OCI-LY7 (cell line): ENCODE results near the gene SLC25A1. TPM values are rescaled to one million over a fixed set of nuclear protein-coding genes. Genes with fewer than 3 reads are reported as not detected.

ENCODE experiments used
- BruUV-seq: library from RNA; stranded (reverse); fragments of 400-500 nt; replicated peaks from 2 replicates; lab custom pipeline; 2021; lab: Mats Ljungman, UMichigan
- CTCF ChIA-PET: fragments of 300-600 bp; sonication (Branson Sonifier 250); formaldehyde crosslinking; loops from one replicate; lab custom pipeline; 2022; ENCODE audit warnings: antibody characterized with exemption; ENCODE audit not compliant: unreplicated experiment; lab: Charles Lee
- POLR2A ChIA-PET: fragments of 300-600 bp; sonication (Branson Sonifier 250); formaldehyde crosslinking; loops from one replicate; lab custom pipeline; 2022; ENCODE audit warnings: antibody characterized with exemption; lab: Charles Lee
- DNase-seq: peaks from one replicate; pipeline ENCODE4 v3.0.0-alpha.2; 2015; ENCODE audit warnings: low spot score
- H2AFZ ChIP-seq: fragments of 200-600 bp; sonication (generic), shearing (Covaris generic); 2 replicates; pipeline ENCODE4 v1.6.1; 2014; ENCODE audit warnings: mild to moderate bottlenecking, antibody characterized with exemption, low read length, moderate library complexity
- H3K27ac ChIP-seq: fragments of 200-600 bp; sonication (generic); 2 replicates; pipeline ENCODE4 v1.5.1; 2014; ENCODE audit warnings: mixed run types, low read depth, mild to moderate bottlenecking, moderate library complexity, low read length, inconsistent platforms; ENCODE audit not compliant: poor library complexity, severe bottlenecking
- H3K36me3 ChIP-seq: fragments of 200-600 bp; sonication (generic); 2 replicates; pipeline ENCODE4 v1.6.1; 2014; ENCODE audit warnings: mild to moderate bottlenecking, antibody characterized with exemption, low read length, moderate library complexity, mixed read lengths; ENCODE audit not compliant: insufficient read depth
- H3K4me1 ChIP-seq: fragments of 200-600 bp; sonication (generic); 2 replicates; pipeline ENCODE4 v1.5.1; 2014; ENCODE audit warnings: mild to moderate bottlenecking, low read length; ENCODE audit not compliant: insufficient read depth, poor library complexity, severe bottlenecking
- H3K4me2 ChIP-seq: fragments of 200-600 bp; sonication (generic); 2 replicates; pipeline ENCODE4 v1.6.1; 2014; ENCODE audit warnings: mild to moderate bottlenecking, low read length
- H3K4me3 ChIP-seq: fragments of 200-600 bp; sonication (generic); 2 replicates; pipeline ENCODE4 v1.5.1; 2014; ENCODE audit warnings: mild to moderate bottlenecking, low read depth, low read length; ENCODE audit not compliant: poor library complexity, severe bottlenecking
- H3K79me2 ChIP-seq: fragments of 200-600 bp; sonication (generic); 2 replicates; pipeline ENCODE4 v1.6.1; 2016; ENCODE audit warnings: low read depth, mild to moderate bottlenecking, low read length, moderate library complexity, mixed read lengths; ENCODE audit not compliant: insufficient read depth
- H3K9me2 ChIP-seq: fragments of 200-600 bp; sonication (generic); 2 replicates; pipeline ENCODE4 v1.6.1; 2016; ENCODE audit warnings: mild to moderate bottlenecking, low read length, mixed read lengths; ENCODE audit not compliant: insufficient read depth
- H3K9me3 ChIP-seq: fragments of 200-600 bp; sonication (generic); 2 replicates; pipeline ENCODE4 v1.6.1; 2014; ENCODE audit warnings: mild to moderate bottlenecking, mixed run types, low read length, mixed read lengths
- H4K20me1 ChIP-seq: fragments of 200-600 bp; sonication (generic); 2 replicates; pipeline ENCODE4 v1.6.1; 2014; ENCODE audit warnings: mild to moderate bottlenecking, antibody characterized with exemption, low read length, moderate library complexity, mixed read lengths; ENCODE audit not compliant: insufficient read depth
- CTCF ChIP-seq: fragments of 200-600 bp; sonication (generic); conservative IDR thresholded peaks from 2 replicates; pipeline ENCODE4 v1.5.1; 2014; ENCODE audit warnings: mild to moderate bottlenecking, antibody characterized with exemption, low read length, moderate library complexity, mixed read lengths
- EZH2phosphoT487 ChIP-seq: fragments of 200-600 bp; sonication (generic); IDR thresholded peaks from 2 replicates; pipeline ENCODE4 v1.6.1; 2018; ENCODE audit warnings: low read depth, borderline replicate concordance, mild to moderate bottlenecking, mixed run types, antibody characterized with exemption, low read length, moderate library complexity, mixed read lengths
- intact Hi-C: fragments of 100-400 bp; cut with micrococcal nuclease; formaldehyde crosslinking; loops from one replicate; pipeline ENCODE4 v1.10.0; 2022; ENCODE audit not compliant: unreplicated experiment
- total RNA-seq, 2 experiments: library from RNA; depleted of rRNA in 1 of 2; stranded (reverse); fragments of >200 nt in 1 of 2; shearing (Covaris generic) in 1 of 2; gene quantifications; 2 replicates each; pipeline ENCODE4 v1.2.3, GENCODE V29; 2014 to 2022

Gene SLC25A1
- total RNA-seq, 2 experiments from 2014 or later: 59.5 to 117 TPM

DNA sequence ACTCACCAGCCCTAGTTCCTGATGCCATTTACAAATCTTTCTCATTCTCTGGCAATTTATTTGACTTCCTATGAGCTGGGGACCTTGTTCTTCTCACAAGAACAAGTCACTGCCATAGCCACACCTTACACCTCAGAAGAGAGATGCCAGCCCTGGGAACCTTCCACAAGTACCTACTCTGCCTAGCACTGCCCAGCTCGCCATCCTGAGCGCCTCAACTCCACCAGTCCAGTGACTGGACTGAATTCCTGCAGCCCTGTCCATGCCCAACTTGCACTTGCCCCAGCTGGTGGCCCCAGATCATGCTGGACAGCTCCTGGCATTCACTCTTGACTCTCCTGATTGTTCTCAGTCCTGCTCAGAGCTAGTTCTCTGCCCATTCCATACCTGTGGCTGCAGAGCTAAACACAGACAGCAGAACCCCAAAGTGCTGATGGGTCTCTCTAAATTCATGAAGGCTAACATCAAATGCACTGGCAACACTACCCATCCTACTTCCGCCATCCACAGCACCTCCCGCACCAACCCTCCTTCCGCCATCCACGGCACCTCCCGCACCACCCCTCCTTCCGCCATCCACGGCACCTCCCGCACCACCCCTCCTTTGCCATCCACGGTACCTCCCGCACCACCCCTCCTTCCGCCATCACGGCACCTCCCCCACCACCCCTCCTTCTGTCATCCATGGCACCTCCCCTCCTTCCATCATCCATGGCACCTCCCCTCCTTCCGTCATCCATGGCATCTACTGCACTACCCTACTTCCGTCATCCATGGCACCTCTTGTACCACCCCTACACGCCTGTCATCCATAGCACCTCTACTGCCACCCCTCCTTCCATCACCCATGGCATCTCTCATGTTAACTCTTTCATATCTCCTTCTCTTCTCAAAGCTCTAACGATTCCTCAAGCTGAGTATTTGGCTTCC lies 23.6 kb upstream of the SLC25A1 start:
- Histone ChIP-seq H3K27ac (no peak overlapping the region), H3K4me1 (no peaks in the 10 kb centered on the region), H3K79me2 (no peaks in the 10 kb centered on the region), H3K4me3 (no peak overlapping the region), H2AFZ (no peak overlapping the region), H3K36me3 (no peaks in the 10 kb centered on the region), H3K9me2 (no peaks in the 10 kb centered on the region), H4K20me1 (no peaks in the 10 kb centered on the region), H3K4me2 (no peak overlapping the region), H3K9me3 (no peaks in the 10 kb centered on the region)
- no peak for TF ChIP-seq EZH2phosphoT487
- TF ChIP-seq CTCF: no peak
- DNase-seq: no peak
- POLR2A ChIA-PET: interaction anchor here (0.6 kb wide), 1 partner anchor 42 kb away, joined by 3 read pairs; no protein-coding TSS in a partner anchor
- CTCF ChIA-PET: no interaction called here
- intact Hi-C loops: no loop called here
- BruUV-seq: no TSS peak

DNA sequence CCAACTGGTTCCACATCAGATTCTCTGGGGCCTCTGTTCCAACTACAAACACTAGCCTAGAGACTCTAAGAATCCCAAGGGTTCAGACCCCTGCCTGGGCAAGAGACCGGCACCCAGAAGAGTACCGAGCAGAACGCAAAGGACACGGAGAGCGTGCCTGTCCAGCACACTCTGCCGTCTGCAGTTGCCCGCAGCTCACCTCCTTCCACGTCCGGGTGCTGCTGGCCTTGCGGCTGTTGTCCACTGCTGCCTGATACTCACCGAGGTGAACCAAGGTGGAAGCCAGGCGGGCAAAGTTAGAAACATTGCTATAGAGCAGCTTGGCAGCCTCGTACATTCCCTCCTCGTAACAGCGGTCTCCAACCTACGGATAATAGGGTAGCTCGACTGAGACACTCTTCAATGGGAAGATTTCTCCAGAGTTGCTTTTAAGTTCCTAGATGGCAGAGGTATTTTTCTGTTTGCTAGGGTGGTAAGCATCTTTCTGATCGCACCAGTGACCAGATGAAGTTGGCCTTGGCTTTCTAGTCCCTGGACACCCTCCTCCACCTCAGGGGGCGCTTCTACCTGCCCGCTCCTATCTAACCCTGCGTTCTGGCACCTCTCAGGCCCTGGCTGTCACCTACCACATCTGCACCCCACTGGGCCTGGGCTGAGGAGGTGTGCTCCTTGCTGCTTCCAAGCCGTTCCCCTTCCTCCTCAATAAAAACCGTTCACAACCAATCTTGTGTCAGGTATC lies 22.8 kb upstream of the SLC25A1 start:
- Histone ChIP-seq H3K9me3 (no peaks in the 10 kb centered on the region), H3K4me2 (no peak overlapping the region), H4K20me1 (no peaks in the 10 kb centered on the region), H2AFZ (no peak overlapping the region), H3K79me2 (no peaks in the 10 kb centered on the region), H3K36me3 (no peaks in the 10 kb centered on the region), H3K27ac (no peak overlapping the region), H3K4me3 (no peak overlapping the region), H3K4me1 (no peaks in the 10 kb centered on the region), H3K9me2 (no peaks in the 10 kb centered on the region)
- TF ChIP-seq CTCF (no peak), EZH2phosphoT487 (no peak)
- DNase-seq: no peak
- BruUV-seq: no TSS peak
- ChIA-PET POLR2A (interaction anchor here (0.6 kb wide), 1 partner anchor 43 kb away, joined by 3 read pairs; no protein-coding TSS in a partner anchor), CTCF (no interaction called here)
- intact Hi-C loops: no loop called here
